DOHH2 (cell line): ENCODE results near the gene MS4A10.

Source experiments
- H3F3A ChIP-seq: fragments of 200-600 bp; sonication (generic), shearing (Covaris generic); 2 replicates; pipeline ENCODE4 v1.6.0; 2016; ENCODE audit warnings: antibody characterized with exemption, mild to moderate bottlenecking; ENCODE audit not compliant: control insufficient read depth, insufficient read depth
- H3K27ac ChIP-seq: fragments of 200-600 bp; sonication (generic); 2 replicates; pipeline ENCODE4 v1.5.1; 2014; ENCODE audit warnings: low read depth, mild to moderate bottlenecking, low read length, moderate library complexity
- H3K27me3 ChIP-seq: fragments of 200-600 bp; sonication (generic); 2 replicates; pipeline ENCODE4 v1.6.1; 2014; ENCODE audit warnings: mild to moderate bottlenecking, low read length, mixed read lengths; ENCODE audit not compliant: control insufficient read depth
- H3K36me3 ChIP-seq: fragments of 200-600 bp; sonication (generic); 2 replicates; pipeline ENCODE4 v1.6.1; 2014; ENCODE audit warnings: mild to moderate bottlenecking, low read length, moderate library complexity, mixed read lengths; ENCODE audit not compliant: control insufficient read depth
- H3K4me1 ChIP-seq: fragments of 200-600 bp; sonication (generic); 2 replicates; pipeline ENCODE4 v1.6.1; 2014; ENCODE audit warnings: mild to moderate bottlenecking, low read length, mixed read lengths; ENCODE audit not compliant: control insufficient read depth
- H3K4me2 ChIP-seq: fragments of 200-600 bp; sonication (generic); 2 replicates; pipeline ENCODE4 v1.6.0; 2014; ENCODE audit warnings: mild to moderate bottlenecking, low read length, moderate library complexity
- H3K4me3 ChIP-seq: fragments of 200-600 bp; sonication (generic); 2 replicates; pipeline ENCODE4 v1.5.1; 2014; ENCODE audit warnings: mild to moderate bottlenecking, low read length, mixed read lengths
- H3K79me2 ChIP-seq: fragments of 200-600 bp; sonication (generic); 2 replicates; pipeline ENCODE4 v1.6.1; 2014; ENCODE audit warnings: mild to moderate bottlenecking, low read length, mixed read lengths; ENCODE audit not compliant: control insufficient read depth
- H3K9me2 ChIP-seq: fragments of 200-600 bp; sonication (generic); replicated peaks from 2 replicates; pipeline ENCODE4 v1.6.1; 2014; ENCODE audit warnings: mild to moderate bottlenecking, low read length, mixed read lengths; ENCODE audit not compliant: control insufficient read depth
- H3K9me3 ChIP-seq: fragments of 200-600 bp; sonication (generic); 2 replicates; pipeline ENCODE4 v1.6.1; 2014; ENCODE audit warnings: antibody characterized with exemption, low read length, mixed read lengths; ENCODE audit not compliant: control insufficient read depth, insufficient read depth
- H4K20me1 ChIP-seq: fragments of 200-600 bp; sonication (generic); 2 replicates; pipeline ENCODE4 v1.6.0; 2014; ENCODE audit warnings: low read depth, mild to moderate bottlenecking, antibody characterized with exemption, low read length, moderate library complexity; ENCODE audit not compliant: control insufficient read depth, insufficient read depth
- CTCF ChIP-seq: fragments of 200-600 bp; sonication (generic); IDR thresholded peaks from one replicate; pipeline ENCODE4 v1.5.1; 2014; ENCODE audit warnings: antibody characterized with exemption, mild to moderate bottlenecking, low read depth, low read length; ENCODE audit not compliant: poor library complexity, severe bottlenecking
- EZH2phosphoT487 ChIP-seq: fragments of 200-600 bp; sonication (generic); IDR thresholded peaks from 2 replicates; pipeline ENCODE4 v1.6.1; 2017; ENCODE audit warnings: borderline replicate concordance, mild to moderate bottlenecking, antibody characterized with exemption, low read length, moderate library complexity, mixed read lengths

The MS4A10 gene

GRCh38 chr11:60803273-60803936, 18.3 kb downstream of the MS4A10 start:
- no peaks in the 10 kb centered on the region for H3K9me2 ChIP-seq
- H4K20me1 ChIP-seq: no peaks in the 10 kb centered on the region
- H3K9me3 ChIP-seq: no peaks in the 10 kb centered on the region
- no peaks in the 10 kb centered on the region for H3K4me1 ChIP-seq
- no peaks in the 10 kb centered on the region for H3K36me3 ChIP-seq
- H3K27me3 ChIP-seq: peaks cover 5% of the 10 kb centered on the region; the same call in 1 of the 2 replicates
- H3K27ac ChIP-seq: no peak overlapping the region
- H3K4me3 ChIP-seq: no peak overlapping the region
- no peak overlapping the region for H3K4me2 ChIP-seq
- no peaks in the 10 kb centered on the region for H3F3A ChIP-seq
- TF ChIP-seq EZH2phosphoT487 (no peak), CTCF (no peak)
- no peaks in the 10 kb centered on the region for H3K79me2 ChIP-seq

- Histone ChIP-seq H3K27ac (no peak overlapping the region), H4K20me1 (no peaks in the 10 kb centered on the region), H3K9me3 (peaks cover 5% of the 10 kb centered on the region; the same call in 1 of the 2 replicates), H3K9me2 (no peaks in the 10 kb centered on the region), H3K4me1 (no peaks in the 10 kb centered on the region), H3K36me3 (no peaks in the 10 kb centered on the region), H3F3A (no peaks in the 10 kb centered on the region), H3K79me2 (no peaks in the 10 kb centered on the region), H3K27me3 (no peaks in the 10 kb centered on the region), H3K4me3 (no peak overlapping the region), H3K4me2 (no peak overlapping the region)
- no peak for TF ChIP-seq CTCF
- no peak for TF ChIP-seq EZH2phosphoT487
Measured at GRCh38 chr11:60809249-60809648, 24.1 kb downstream of the MS4A10 start.

- TF ChIP-seq EZH2phosphoT487 (no peak), CTCF (no peak)
- no peaks in the 10 kb centered on the region for H3K27me3 ChIP-seq
Measured at GRCh38 chr11:60809691-60810090, 24.6 kb downstream of the MS4A10 start.

More at GRCh38 chr11:60809691-60810090, 24.6 kb downstream of the MS4A10 start:
- Histone ChIP-seq H3K4me3 (no peak overlapping the region), H3K79me2 (no peaks in the 10 kb centered on the region), H3K27ac (no peak overlapping the region), H3F3A (no peaks in the 10 kb centered on the region), H3K36me3 (no peaks in the 10 kb centered on the region), H3K9me2 (no peaks in the 10 kb centered on the region), H3K4me1 (no peaks in the 10 kb centered on the region), H3K9me3 (peaks cover 5% of the 10 kb centered on the region; the same call in 1 of the 2 replicates), H3K4me2 (no peak overlapping the region), H4K20me1 (no peaks in the 10 kb centered on the region)
